B cell (primary cell): ENCODE results near the gene DAO. TPM values are rescaled to one million over a fixed set of nuclear protein-coding genes. Genes with fewer than 3 reads are reported as not detected.

Experiments
- ATAC-seq: fragments of 200-7000 bp; cut with Tn5 transposase; one replicate; pipeline ENCODE4 v1.10.0; 2021; ENCODE audit warnings: low read depth, mild to moderate bottlenecking, moderate number of reproducible peaks, moderate library complexity
- CTCF ChIA-PET: fragments of 350-600 bp; sonication (Branson Sonifier 250); formaldehyde crosslinking; loops from one replicate; lab custom pipeline; 2021; ENCODE audit warnings: antibody characterized with exemption, inconsistent platforms; lab: Charles Lee
- POLR2A ChIA-PET: fragments of 350-600 bp; sonication (Branson Sonifier 250); formaldehyde crosslinking; loops from one replicate; lab custom pipeline; 2021; ENCODE audit warnings: antibody characterized with exemption; lab: Charles Lee
- DNase-seq: peaks from one replicate; pipeline ENCODE4 v3.0.0; 2013
- H2AFZ ChIP-seq: 2 replicates; pipeline ENCODE4 v1.6.1; 2012; ENCODE audit warnings: mild to moderate bottlenecking, low read depth, low read length; ENCODE audit not compliant: insufficient read depth, poor library complexity, severe bottlenecking
- H3K27ac ChIP-seq, 2 donors: 1 replicate in 1 of 2; 2 replicates in 1 of 2; pipeline ENCODE4 v1.5.1; 2012 to 2013; ENCODE audit warnings: low read length in 2 of 2, mild to moderate bottlenecking in 2 of 2, moderate library complexity in 1 of 2
- H3K27me3 ChIP-seq, 4 experiments: fragments of 200-600 bp in 1 of 4; sonication (generic) in 1 of 4; replicated peaks in 1 of 4; 1 replicate in 2 of 4; 2 replicates in 2 of 4; pipeline versions ENCODE4 v1.6.1 to v1.7.0; 2013 to 2016; ENCODE audit warnings: low read length in 3 of 4, mild to moderate bottlenecking in 2 of 4, mixed read lengths in 1 of 4, moderate library complexity in 1 of 4; ENCODE audit not compliant: insufficient read depth in 4 of 4, control insufficient read depth in 3 of 4; ENCODE audit errors: control extremely low read depth in 1 of 4
- H3K36me3 ChIP-seq, 2 experiments: replicated peaks in 1 of 2; 1 replicate in 1 of 2; 2 replicates in 1 of 2; pipeline versions ENCODE4 v1.6.1 to v1.7.1; 2013; ENCODE audit warnings: low read length in 1 of 2; ENCODE audit not compliant: insufficient read depth in 2 of 2, control insufficient read depth in 1 of 2; ENCODE audit errors: control extremely low read depth in 1 of 2, extremely low read depth in 1 of 2
- H3K4me1 ChIP-seq, 2 donors: fragments of 200-600 bp in 1 of 2; sonication (generic) in 1 of 2; 1 replicate in 1 of 2; 2 replicates in 1 of 2; pipeline versions ENCODE4 v1.5.1 to v1.6.1; 2013 to 2017; ENCODE audit warnings: low read length in 2 of 2; ENCODE audit not compliant: control insufficient read depth in 2 of 2, insufficient read depth in 2 of 2
- H3K4me2 ChIP-seq: replicated peaks from 2 replicates; pipeline ENCODE3; 2012; ENCODE audit warnings: mild to moderate bottlenecking, low read depth, low read length; ENCODE audit not compliant: poor library complexity, severe bottlenecking
- H3K4me3 ChIP-seq, 5 experiments: fragments of 200-600 bp in 1 of 5; sonication (generic) in 1 of 5; 1 replicate in 3 of 5; 2 replicates in 2 of 5; pipeline versions ENCODE4 v1.5.1 to v1.7.0; 2011 to 2016; ENCODE audit warnings: low read length in 4 of 5, mild to moderate bottlenecking in 4 of 5, low read depth in 2 of 5, control low read depth in 1 of 5, moderate library complexity in 1 of 5; ENCODE audit not compliant: insufficient read depth in 1 of 5; ENCODE audit errors: control extremely low read depth in 1 of 5, extremely low read depth in 1 of 5
- H3K79me2 ChIP-seq: fragments of 200-600 bp; sonication (generic); one replicate; pipeline ENCODE4 v1.6.0; 2016; ENCODE audit warnings: low read length; ENCODE audit not compliant: control insufficient read depth, insufficient read depth
- H3K9ac ChIP-seq: fragments of 200-600 bp; sonication (generic); 2 replicates; pipeline ENCODE4 v1.6.1; 2017; ENCODE audit warnings: mild to moderate bottlenecking, low read length, moderate library complexity
- H3K9me3 ChIP-seq, 3 donors: one replicate each; pipeline versions ENCODE4 v1.6.1 to v1.7.1; 2013; ENCODE audit warnings: low read length in 2 of 3; ENCODE audit not compliant: control insufficient read depth in 2 of 3, insufficient read depth in 1 of 3; ENCODE audit errors: control extremely low read depth in 1 of 3
- H4K20me1 ChIP-seq: 2 replicates; pipeline ENCODE4 v1.6.0; 2012; ENCODE audit warnings: mild to moderate bottlenecking, low read length; ENCODE audit not compliant: insufficient read depth, control insufficient read depth, poor library complexity, severe bottlenecking
- H3K27ac Mint-ChIP-seq: one replicate; pipeline ENCODE4 v1.8.0; 2021; ENCODE audit warnings: mixed read lengths
- H3K27me3 Mint-ChIP-seq: one replicate; pipeline ENCODE4 v1.8.0; 2021; ENCODE audit warnings: mixed read lengths
- H3K4me1 Mint-ChIP-seq: one replicate; pipeline ENCODE4 v1.8.0; 2021; ENCODE audit warnings: mixed read lengths
- H3K4me3 Mint-ChIP-seq: one replicate; pipeline ENCODE4 v1.8.0; 2021; ENCODE audit warnings: mixed read lengths
- H3K9me3 Mint-ChIP-seq: one replicate; pipeline ENCODE4 v1.8.0; 2022; ENCODE audit warnings: mixed read lengths; ENCODE audit not compliant: insufficient read depth
- CTCF ChIP-seq: fragments of 200-600 bp; IDR thresholded peaks from one replicate; pipeline ENCODE4 v1.8.0; 2022; ENCODE audit warnings: antibody characterized with exemption, mild to moderate bottlenecking
- EZH2 ChIP-seq: IDR thresholded peaks from 2 replicates; pipeline ENCODE4 v1.6.1; 2012; ENCODE audit warnings: borderline replicate concordance, low read depth, mild to moderate bottlenecking, moderate library complexity, low read length; ENCODE audit not compliant: insufficient read depth, poor library complexity, severe bottlenecking
- WGBS: methylation state at CpG from one replicate; pipeline ENCODE4 v1.1.5; 2013; ENCODE audit warnings: missing lambda C conversion rate; ENCODE audit not compliant: insufficient coverage; 5-methylcytosine and 5-hydroxymethylcytosine counted together
- intact Hi-C: fragments of 100-400 bp; cut with micrococcal nuclease; formaldehyde crosslinking; loops from one replicate; pipeline ENCODE4 v1.10.0; 2022
- polyA plus RNA-seq: library from polyadenylated mRNA; depleted of rRNA; stranded (reverse); fragments of >200 nt; gene quantifications from 2 replicates; pipeline ENCODE4 v1.2.3, GENCODE V29; 2012
- total RNA-seq, 2 donors: library from RNA; stranded (reverse); fragments of 120-200 nt in 1 of 2; gene quantifications; 1 replicate in 1 of 2; 2 replicates in 1 of 2; pipeline versions ENCODE4 v1.2.3 to v1.2.4, GENCODE V29; 2013 to 2022

DAO gene
- total and polyA plus RNA-seq, 2 donors (not counting 1 experiment from before 2014, with no cell fraction given) = not detected

GRCh38 chr12:108875682-108876361 lies 4.1 kb upstream of the DAO start:
- Mint-ChIP-seq H3K9me3 (no peaks in the 10 kb centered on the region), H3K27me3 (no peaks in the 10 kb centered on the region), H3K27ac (no peak overlapping the region), H3K4me1 (no peaks in the 10 kb centered on the region), H3K4me3 (no peak overlapping the region)
- no peaks in the 10 kb centered on the region for H3K27me3 ChIP-seq
- intact Hi-C loops = no loop called here
- H2AFZ ChIP-seq = no peak overlapping the region
- no peak overlapping the region for H3K9ac ChIP-seq
- no peak overlapping the region for H3K27ac ChIP-seq
- H3K4me3 ChIP-seq = no peak overlapping the region
- no CpG with 5 or more reads among the region's 3 CpGs for WGBS
- no peaks in the 10 kb centered on the region for H4K20me1 ChIP-seq
- no peak for ATAC-seq
- no peak overlapping the region for H3K4me2 ChIP-seq
- DNase-seq = no peak
- ChIA-PET CTCF (interaction anchor here (0.9 to 2.6 kb wide), 3 partner anchors 8 to 78 kb away, joined by 3 to 8 read pairs (median 4); no protein-coding TSS in a partner anchor), POLR2A (no interaction called here)
- no peaks in the 10 kb centered on the region for H3K4me1 ChIP-seq
- no peaks in the 10 kb centered on the region for H3K36me3 ChIP-seq
- H3K79me2 ChIP-seq = no peaks in the 10 kb centered on the region
- peaks cover 0 to 3% (median 0%) of the 10 kb centered on the region in 3 donors for H3K9me3 ChIP-seq
- TF ChIP-seq EZH2 = no peak
- no peak for TF ChIP-seq CTCF

- no peaks in the 10 kb centered on the region for H3K4me1 Mint-ChIP-seq
- H3K9me3 Mint-ChIP-seq = no peaks in the 10 kb centered on the region
- TF ChIP-seq EZH2 = no peak
- no peak for TF ChIP-seq CTCF
- H3K4me2 ChIP-seq = no peak overlapping the region
- H4K20me1 ChIP-seq = no peaks in the 10 kb centered on the region
- ChIA-PET POLR2A (no interaction called here), CTCF (interaction anchor here (0.9 to 2.6 kb wide), 2 partner anchors 74 to 78 kb away, joined by 3 to 8 read pairs; no protein-coding TSS in a partner anchor)
- H3K79me2 ChIP-seq = no peaks in the 10 kb centered on the region
- H3K9me3 ChIP-seq = peaks cover 0 to 3% (median 0%) of the 10 kb centered on the region in 3 donors
- no peaks in the 10 kb centered on the region for H3K27me3 ChIP-seq
- no peak overlapping the region for H3K27ac ChIP-seq
- H3K4me1 ChIP-seq = no peaks in the 10 kb centered on the region
- no peak for ATAC-seq
- intact Hi-C loops = no loop called here
- no peak overlapping the region for H3K27ac Mint-ChIP-seq
- H2AFZ ChIP-seq = no peak overlapping the region
- H3K27me3 Mint-ChIP-seq = no peaks in the 10 kb centered on the region
- H3K4me3 Mint-ChIP-seq = no peak overlapping the region
- WGBS = 86% methylated on average over 1 of the region's 3 CpGs
- no peaks in the 10 kb centered on the region for H3K36me3 ChIP-seq
- no peak overlapping the region for H3K9ac ChIP-seq
- no peak for DNase-seq
- H3K4me3 ChIP-seq = no peak overlapping the region
Measured at GRCh38 chr12:108876550-108876949, 3.3 kb upstream of the DAO start.
